Activated effector memory CD4-positive, alpha-beta T cell treated with anti-CD3 and anti-CD28 coated beads, Interleukin-2, amount 50 U/mL, for 16 hours (primary cell): ENCODE measurements around the gene ATXN2.
"Not testable (repeated sequence)": the region's sequence is repeated elsewhere in the genome, so short reads cannot be mapped to it uniquely, and the experiment has no call there.

ENCODE experiments used
- DNase-seq: peaks from one replicate; pipeline ENCODE4 v3.0.0-alpha.2; 2020

ATXN2 gene, protein sequence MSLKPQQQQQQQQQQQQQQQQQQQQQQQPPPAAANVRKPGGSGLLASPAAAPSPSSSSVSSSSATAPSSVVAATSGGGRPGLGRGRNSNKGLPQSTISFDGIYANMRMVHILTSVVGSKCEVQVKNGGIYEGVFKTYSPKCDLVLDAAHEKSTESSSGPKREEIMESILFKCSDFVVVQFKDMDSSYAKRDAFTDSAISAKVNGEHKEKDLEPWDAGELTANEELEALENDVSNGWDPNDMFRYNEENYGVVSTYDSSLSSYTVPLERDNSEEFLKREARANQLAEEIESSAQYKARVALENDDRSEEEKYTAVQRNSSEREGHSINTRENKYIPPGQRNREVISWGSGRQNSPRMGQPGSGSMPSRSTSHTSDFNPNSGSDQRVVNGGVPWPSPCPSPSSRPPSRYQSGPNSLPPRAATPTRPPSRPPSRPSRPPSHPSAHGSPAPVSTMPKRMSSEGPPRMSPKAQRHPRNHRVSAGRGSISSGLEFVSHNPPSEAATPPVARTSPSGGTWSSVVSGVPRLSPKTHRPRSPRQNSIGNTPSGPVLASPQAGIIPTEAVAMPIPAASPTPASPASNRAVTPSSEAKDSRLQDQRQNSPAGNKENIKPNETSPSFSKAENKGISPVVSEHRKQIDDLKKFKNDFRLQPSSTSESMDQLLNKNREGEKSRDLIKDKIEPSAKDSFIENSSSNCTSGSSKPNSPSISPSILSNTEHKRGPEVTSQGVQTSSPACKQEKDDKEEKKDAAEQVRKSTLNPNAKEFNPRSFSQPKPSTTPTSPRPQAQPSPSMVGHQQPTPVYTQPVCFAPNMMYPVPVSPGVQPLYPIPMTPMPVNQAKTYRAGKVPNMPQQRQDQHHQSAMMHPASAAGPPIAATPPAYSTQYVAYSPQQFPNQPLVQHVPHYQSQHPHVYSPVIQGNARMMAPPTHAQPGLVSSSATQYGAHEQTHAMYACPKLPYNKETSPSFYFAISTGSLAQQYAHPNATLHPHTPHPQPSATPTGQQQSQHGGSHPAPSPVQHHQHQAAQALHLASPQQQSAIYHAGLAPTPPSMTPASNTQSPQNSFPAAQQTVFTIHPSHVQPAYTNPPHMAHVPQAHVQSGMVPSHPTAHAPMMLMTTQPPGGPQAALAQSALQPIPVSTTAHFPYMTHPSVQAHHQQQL

DNA sequence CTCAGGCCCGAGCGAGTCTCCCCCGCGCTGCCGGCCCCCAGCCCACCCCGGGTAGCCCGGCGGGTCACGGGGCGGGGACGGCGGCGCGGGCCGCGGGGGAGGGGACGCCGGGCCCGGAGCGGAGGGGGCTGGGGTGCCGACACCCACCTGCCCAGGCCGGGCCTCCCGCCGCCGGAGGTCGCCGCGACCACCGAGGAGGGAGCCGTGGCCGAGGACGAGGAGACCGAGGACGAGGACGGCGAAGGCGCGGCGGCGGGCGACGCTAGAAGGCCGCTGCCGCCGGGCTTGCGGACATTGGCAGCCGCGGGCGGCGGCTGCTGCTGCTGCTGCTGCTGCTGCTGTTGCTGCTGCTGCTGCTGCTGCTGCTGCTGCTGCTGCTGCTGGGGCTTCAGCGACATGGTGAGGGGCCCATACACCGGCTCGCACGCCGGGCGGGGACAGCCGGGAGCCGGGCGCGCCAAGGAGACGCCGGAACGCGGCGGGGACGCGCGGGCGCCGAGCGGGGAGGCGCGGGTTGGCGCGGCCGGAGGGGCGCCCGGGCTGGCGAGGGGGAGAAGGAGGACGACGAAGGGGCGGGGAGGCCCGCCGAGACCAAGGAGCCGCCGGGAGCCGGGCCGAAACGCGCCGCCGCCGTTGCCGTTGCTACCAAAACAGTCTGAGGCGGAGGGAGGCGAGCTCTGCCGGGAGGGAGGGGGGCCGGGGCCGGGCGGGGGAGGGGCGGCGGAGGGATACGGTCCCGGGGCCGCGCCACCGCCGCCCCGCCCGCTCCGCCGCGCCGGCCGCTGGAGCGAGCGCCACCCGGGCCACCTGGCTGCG is at the start of gene ATXN2:
Gene ATXN2, minus strand, starts transcription at position 679 of the 816 bp plus-strand sequence. Its CDS starts 281 bp downstream, at position 398.
- DNase-seq = peak; percentile 88

DNA sequence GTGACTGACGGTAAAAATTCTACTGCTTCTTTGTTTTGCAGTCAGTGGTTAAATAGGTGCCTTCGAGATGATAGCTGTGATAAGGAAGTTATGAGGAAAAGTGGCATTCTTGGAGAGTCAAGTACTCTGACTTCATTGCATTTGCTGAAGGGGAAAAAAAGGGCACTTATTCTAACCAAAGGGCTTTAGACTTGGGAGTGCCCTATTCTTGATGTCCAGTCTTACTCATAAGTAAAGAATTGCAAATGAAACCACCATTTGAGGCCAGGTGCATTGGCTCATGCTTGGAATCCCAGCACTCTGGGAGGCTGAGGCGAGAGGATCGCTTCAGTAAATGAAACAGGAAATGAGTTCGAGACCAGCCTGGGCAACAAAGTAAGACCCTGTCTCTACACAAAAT is 46.3 kb upstream of the ATXN2 start:
- DNase-seq = no peak

DNA sequence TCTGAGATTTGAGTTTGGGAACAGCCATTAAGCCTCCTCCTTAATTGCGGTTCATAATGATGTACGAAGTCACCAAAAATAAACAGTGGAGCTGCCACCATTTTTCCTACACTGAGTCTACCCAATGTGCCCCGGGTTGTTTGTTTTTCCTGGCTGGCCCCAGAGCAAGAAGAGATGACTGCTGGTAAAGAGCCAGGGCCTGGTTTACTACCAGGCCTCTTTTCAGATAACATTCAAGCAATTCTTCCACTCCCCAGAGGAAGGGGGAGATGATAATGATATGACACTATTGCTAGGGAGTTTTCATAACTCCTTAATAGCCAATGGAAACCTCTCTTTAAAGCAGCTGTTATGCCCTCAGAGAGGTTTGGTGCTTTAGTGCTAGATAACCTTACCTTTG is 44.3 kb upstream of the ATXN2 start:
- DNase-seq = no peak

DNA sequence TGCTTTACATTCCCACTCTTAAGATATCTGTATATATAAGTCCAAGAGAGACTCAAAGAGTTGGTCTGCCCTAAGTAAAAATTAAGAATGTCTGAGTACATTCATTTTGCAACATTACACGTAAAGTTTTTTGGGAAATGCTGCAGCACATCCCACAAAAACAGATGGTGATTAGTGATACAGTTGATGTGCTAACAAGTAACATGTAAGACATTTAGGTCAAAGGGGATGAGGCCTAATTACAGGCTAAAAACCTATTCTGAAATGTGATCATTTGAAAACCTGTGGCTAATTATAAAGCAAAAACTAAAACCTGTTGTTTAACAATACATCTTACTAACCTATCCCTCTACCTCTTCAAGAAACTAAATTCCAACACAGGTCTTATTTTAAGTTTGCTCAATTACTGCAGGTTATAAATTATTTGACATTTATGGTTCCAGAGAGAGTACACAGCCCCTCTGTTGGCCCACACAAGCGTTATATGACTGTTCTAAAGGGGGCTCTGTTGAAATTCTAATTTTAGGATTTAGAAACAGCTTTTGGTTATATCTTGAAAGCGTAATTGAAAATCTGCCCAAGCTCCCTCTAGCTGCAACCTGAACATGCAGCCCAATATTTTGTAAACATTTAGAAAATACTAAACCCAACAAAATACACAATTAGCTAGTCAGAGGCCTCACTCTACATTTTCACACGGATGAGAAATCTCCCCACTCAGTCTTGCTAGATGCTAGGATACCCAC is 43.7 kb upstream of the ATXN2 start:
- DNase-seq = no peak

DNA sequence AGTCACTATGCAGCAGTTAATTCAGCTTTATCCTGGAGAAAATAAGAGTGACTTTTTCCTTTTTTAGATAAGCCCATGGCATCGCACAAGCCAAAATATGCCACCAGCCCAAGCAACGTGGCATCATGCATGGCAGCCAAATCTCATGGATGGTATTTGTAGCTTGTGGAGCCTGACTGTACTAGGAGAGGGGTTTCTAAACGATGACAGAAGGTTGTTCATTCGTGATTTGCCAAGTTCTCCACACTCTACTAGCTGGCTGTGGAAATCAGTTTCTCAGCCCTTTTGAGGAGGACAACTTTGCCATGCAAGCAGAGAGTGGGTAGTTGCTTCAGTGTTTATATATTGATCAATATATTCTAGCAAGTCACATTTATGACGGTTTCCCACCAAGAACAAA is 41.4 kb upstream of the ATXN2 start:
- DNase-seq = no peak

DNA sequence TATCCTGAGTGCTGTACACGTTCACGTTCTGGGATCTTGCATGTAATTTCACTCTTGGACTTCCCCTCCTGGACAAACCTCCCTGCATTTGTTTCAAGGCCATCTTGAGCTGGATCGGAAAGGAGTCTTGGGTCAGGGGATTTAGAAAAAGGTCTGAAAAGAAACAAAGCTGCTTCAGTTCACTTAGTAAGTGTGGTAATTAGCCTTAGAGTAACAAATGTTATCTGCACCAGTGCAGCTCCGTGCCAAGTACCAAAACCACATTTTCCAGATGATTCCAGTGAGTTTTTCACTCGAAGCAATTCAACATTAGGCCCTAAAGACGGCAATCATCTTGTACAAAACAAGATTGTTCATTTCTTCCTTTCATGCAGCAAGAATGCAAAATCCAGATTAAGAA is 39.4 kb upstream of the ATXN2 start:
- DNase-seq = no peak

DNA sequence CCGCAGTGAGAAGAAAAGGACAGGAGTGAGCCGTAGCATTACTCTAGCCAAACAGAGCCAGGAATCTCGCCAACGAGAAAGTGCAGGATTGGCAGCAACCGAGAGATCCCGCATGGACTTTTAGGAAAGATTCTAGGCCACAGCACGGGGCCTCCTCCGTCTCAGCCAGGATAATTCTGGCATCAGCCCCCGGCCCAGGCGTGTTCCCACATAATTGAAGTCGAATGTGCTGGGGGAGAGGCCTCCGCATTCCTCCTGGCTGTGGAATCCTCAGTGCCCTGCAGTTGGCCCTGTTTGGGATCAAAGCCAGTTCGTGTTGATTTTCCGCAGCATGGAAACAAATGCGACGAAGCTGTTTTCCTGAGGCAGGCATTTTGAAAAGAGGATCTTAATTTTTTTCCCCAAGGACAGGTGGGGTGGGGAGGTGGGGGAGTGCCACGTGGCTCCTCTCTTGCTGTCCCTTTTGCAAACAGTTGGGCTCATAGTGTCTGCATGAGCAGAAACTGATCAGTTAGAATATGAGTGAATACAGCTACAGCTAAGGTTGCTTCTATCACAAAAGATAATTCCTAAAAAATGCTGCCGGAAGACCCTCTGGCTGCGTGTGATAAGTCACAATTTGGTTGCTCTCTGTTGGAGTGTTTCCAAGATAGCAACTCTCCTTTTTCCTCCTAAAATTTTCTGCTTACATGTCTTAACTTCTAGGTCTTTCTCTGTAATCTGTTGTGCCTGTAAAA is 37.3 kb upstream of the ATXN2 start:
- DNase-seq = no peak

DNA sequence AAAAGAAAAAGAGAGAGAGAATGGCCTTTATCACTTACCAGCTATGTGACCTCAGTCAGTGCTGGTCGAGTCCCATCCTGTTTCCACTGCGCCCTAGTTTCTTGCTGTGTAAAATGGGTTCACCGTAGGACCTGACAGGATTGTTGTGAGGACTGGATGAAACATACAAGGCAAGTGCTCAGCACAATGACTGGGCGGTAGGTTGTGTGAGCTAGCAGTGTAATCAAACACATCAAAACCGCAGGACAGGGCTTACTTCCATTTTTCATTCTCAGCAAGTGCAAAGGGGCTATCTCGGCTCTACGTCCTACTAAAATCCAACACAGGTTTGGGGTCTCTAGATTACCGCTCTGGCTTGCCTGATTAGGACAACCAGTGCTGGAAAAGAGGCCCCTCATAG is 36.4 kb upstream of the ATXN2 start:
- DNase-seq = no peak

DNA sequence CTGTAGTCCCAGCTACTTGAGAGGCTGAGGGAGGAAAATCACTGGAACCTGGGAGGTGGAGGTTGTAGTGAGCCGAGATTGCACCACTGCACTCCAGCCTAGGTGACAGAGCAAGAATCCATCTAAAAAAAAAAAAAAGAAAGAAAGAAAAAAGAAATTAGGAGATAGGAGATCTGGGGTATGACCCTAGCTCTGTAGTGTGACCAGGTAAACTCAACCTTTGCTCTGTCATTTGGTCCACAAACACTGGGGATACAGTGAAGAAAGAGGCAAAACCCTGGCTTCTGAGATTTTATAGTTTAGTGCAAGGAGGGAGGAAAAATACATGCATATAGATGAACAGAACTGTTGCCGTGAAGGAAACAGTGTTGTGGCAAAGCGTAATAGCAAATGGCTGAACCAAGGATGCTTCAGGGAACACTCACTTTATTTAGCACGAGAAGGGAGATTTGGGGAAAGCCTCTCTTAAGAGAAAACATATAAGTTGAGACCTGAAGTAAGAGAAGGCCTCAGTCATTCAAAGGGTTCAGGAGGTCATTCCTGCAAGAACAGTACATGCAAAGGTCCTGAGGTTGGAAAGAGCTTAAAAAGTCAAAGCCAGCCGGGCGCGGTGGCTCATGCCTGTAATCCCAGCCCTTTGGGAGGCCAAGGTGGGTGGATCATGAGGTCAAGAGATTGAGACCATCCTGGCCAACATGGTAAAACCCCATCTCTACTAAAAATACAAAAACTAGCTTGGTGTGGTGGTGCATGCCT is 29.6 kb upstream of the ATXN2 start:
- DNase-seq = no peak

DNA sequence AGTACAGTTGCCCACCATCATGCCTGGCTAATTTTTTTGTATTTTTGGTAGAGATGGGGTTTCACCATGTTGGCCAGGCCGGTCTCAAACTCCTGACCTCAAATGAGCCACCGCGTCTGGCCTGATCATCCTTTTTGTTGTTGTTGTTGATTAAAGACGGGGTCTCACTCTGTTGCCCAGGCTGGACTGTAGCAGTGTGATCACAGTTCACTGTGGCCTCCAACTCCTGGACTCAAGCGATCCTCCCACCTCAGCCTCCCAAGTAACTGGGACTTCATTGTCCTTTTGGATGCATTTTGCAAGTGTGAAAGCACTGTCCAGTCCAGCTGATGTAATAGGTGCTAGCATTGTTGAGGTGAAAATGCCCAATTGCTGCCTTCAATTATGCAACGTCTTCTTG is 27.1 kb upstream of the ATXN2 start:
- DNase-seq = no peak

DNA sequence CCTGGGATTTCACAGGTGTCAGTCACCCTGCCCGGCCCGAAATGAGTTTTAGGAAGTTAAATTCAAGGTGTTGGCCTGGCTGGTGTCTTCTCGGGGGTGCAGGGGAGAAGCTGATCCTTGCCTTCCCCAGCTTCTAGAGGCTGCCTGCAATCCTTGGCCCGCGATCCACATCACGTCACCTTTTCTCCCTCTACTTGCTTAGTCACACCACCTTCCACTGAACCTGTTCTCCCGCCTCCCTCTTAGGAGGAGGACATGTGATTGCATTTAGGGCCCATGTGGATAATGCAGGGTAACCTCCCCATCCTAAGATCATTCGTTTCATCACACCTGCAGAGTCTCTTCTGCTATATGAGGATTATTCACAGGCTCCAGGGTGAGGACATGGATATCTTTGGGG is 25.4 kb upstream of the ATXN2 start:
- no peak for DNase-seq

DNA sequence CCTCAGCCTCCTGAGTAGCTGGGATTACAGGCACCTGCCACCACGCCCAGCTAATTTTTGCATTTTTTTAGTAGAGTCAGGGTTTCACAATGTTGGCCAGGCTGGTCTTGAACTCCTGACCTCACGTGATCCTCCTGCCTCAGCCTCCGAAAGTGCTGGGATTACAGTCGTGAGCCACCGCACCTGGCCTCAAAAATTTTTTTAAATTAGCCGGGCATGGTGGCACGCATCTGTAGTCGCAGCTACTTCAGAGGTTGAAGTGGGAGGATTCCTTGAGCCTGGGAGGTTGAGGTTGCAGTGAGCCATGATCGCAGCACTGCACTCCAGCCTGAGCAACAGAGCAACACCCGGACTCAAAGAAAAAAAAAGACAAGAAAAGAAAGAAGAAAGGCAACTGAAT is 18.7 kb upstream of the ATXN2 start:
- not testable (repeated sequence) for DNase-seq

DNA sequence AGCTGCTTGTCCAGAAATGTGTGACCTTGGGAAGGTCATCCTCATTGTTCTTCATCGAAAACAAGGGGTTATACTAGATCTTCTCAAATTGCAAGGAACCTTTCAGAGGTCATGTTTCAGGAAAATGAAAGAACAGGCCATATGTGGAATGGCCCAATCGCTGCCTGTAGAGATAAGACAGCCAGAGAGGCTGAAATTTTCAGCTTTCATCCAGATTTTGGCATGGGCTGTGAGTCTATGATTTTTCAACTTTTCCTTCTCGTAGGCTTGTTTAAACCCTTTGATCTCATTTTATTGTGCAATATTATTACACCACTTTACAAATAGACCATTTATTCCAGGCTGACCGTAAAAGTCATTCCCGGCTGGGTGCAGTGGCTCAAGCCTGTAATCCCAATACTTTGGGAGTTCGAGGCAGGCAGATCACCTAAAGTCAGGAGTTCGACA is 17.1 kb upstream of the ATXN2 start:
- no peak for DNase-seq

DNA sequence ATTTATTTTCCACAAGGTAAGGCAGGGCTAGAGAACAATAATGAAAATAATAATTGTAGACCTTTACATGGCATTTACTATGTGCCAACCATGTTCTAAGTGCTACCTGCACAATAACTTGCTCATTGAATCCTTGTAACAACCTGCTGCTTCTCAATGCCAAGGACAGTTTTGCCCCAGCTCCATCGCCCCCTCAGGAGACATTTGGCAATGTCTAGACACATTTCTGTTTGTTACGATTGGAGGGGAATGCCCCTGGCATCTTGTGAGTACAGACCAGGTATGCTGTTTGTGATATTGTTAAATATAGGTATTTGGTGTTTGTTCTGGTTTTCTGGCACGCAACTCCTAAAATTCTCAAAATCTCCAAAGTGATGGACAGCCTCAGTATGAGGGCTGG is 8.1 kb upstream of the ATXN2 start:
- no peak for DNase-seq

DNA sequence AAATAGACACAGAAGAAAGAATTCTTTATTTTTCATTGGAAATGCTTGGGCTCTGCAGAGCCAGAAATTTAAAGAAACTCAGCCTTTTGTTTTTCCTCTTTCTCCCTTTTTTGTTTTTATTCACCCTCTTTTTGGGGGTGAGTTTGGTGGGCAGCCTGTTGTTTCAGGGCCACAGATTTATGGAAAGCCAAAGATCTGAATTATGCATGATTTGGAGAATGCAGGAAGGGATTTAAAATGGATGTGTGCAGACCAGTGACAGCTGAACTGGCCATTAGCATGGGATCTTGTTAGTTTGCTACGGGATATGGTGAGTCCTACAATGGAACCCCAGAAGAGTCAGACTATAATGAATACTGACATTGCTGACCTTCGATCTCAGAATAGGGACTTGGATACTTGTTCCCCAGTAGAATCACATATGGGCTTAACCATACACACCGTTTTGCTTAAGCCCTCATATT is 7.7 kb upstream of the ATXN2 start:
- no peak for DNase-seq

DNA sequence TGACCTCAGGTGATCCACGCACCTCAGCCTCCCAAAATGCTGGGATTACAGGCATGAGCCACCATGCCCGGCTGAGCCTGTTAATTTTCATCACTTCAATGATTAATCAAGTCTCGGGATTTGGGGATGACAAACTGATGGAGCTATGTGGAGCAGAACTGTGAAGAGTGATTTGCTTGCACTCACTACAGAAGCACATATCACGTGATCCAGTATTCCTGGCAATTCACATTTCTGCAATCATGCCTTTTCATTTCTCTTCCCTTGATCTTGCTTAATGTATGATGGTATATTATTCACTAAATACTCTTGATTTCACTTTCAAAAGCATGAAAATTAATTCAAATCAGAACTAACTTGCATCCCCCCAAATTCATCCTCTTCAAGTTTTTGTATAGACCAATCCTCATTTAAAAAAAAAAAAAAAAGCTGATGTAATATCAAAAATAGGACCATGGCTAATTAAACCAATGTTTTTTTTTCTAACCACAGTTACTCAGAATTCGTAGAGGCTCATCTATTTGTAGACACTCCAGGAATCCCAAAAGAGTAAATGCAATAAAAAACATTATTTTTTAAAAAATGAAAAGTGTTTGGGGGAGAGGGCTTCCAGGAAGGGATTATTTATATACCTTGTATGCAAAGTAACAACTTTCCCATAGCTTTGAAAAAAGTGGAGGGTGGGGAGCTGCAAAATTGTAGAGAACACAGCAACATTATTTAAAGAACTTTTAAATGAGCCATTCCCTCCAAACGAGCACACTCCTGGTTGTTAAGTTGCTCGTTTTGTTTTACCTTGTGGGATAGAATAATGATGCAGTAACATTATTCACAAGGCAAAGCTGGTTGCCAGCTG is 7.0 kb upstream of the ATXN2 start:
- DNase-seq = no peak

DNA sequence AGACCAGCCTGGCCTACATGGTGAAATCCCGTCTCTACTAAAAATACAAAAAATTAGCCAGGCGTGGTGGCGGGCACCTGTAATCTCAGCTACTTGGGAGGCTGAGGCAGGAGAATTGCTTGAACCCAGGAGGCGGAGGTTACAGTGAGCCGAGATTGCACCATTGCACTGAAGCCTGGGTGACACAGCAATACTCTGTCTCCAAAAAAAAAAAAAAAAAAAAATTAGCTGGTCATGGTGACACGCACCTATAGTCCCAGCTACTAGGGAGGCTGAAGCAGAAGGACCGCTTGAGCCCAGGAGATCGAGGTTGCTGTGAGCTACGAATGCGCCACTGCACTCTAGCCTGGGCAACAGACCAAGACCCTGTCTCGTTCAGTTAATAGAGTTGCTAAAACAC is 3.7 kb upstream of the ATXN2 start:
- DNase-seq = not testable (repeated sequence)

DNA sequence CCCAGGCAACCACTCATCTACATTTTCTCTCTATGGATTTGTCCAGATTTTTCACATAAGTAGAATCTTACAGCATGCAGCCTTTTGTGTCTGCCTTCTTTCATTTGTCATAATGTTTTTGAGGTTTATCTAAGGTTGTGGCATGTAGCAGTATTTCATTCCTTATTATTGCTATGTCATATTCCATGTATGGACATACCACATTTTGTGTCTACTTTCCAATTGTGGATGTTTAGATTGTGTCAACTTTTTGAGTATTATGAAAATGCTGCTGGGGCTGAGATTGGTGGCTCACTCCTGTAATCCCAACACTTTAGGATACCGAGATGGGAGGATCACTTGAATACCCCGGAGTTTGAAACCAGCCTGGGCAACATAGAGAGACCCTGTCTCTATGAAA is 3.2 kb upstream of the ATXN2 start:
- DNase-seq = no peak

DNA sequence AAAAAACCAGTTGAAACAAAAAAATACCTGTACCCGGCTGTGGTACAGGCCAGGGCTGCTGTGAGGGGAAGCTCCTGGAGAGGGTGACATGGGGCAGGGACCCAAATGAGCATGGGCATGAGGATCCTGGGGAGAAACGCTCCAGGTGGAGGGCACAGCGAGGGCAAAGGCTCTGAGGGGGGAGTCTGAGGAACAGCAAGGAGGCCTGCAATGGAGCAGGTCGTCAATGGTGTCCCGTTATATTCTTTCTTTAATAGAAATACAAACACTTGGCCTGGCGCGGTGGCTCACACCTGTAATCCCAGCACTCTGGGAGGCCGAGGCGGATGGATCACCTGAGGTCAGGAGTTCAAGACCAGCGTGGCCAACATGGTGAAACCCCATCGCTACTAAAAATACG is 1.9 kb upstream of the ATXN2 start:
- DNase-seq = not testable (repeated sequence)
